ENCODE results near the gene CRCP.

DNA sequence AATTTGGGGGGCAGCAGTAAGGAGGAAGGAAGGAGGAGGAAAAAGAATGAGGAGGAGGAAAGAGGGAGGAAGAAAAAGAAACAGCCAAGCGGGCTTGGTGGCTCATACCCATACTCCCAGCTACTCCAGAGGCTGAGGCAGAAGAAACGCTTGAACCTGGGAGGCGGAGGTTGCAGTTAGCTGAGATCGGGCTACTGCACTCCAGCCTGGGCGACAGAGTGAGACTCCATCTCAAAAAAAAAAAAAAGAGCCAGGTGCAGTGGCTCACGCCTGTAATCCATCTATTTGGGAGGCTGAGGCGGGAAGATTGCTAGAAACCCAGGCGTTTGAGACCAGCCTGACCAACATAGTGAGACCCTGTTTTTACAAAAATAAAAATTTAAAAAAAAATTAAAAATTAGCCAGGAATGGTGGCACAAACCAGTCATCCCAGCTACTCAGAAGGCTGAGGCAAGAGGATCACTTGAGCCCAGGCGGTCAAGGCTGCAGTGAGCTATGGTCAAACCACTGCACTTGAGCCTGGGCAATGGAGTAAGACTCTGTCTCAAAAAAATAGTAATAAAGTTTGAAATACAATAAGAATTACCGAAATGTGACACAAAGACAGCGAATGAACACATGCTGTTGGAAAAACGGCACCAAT lies 14.1 kb upstream of the CRCP start:
- TF ChIP-seq POLR2AphosphoS5 (IDR thresholded peaks at IDR 0.05), result no peak
- TF ChIP-seq EP300 (IDR thresholded peaks at IDR 0.05; ENCODE audit: low read depth), result no peak

All from transverse colon (tissue), 3 donors.